Endothelial cell of umbilical vein (primary cell): Measurements from ENCODE around the gene SATB2. TPM values are rescaled to one million over a fixed set of nuclear protein-coding genes. Genes with fewer than 3 reads are reported as not detected.

Experiments
- BruUV-seq: library from RNA; stranded (reverse); fragments of 400-500 nt; replicated peaks from 2 replicates; lab custom pipeline; 2021; lab: Mats Ljungman, UMichigan
- CTCF ChIA-PET: fragments of 300-600, 350-600 bp; sonication (Branson Sonifier 250); formaldehyde crosslinking; loops from one replicate; lab custom pipeline; 2021; ENCODE audit warnings: antibody characterized with exemption, inconsistent platforms; lab: Charles Lee
- POLR2A ChIA-PET: fragments of 300-600, 350-600 bp; sonication (Branson Sonifier 250); formaldehyde crosslinking; loops from one replicate; lab custom pipeline; 2021; ENCODE audit warnings: antibody characterized with exemption, inconsistent platforms; lab: Charles Lee
- DNase-seq: peaks from one replicate; pipeline ENCODE4 v3.0.0-alpha.2; 2011; ENCODE audit warnings: low read depth, low spot score
- FAIRE-seq: peaks from 2 replicates; lab custom pipeline; 2011; peaks lifted over from hg19 to GRCh38; lab: Jason Lieb, UNC
- H2AFZ ChIP-seq: 2 replicates; pipeline ENCODE4 v1.6.0; 2012; ENCODE audit warnings: low read depth, low read length, control low read depth, inconsistent platforms
- H3K27ac ChIP-seq: 2 replicates; pipeline ENCODE4 v1.5.1; 2011; ENCODE audit warnings: low read depth, mild to moderate bottlenecking, control low read depth, low read length, moderate library complexity; ENCODE audit not compliant: insufficient read depth
- H3K27me3 ChIP-seq, 2 experiments: 2 replicates each; pipeline versions ENCODE4 v1.6.0 to v1.6.1; 2011; ENCODE audit warnings: low read length in 2 of 2, mixed read lengths in 1 of 2; ENCODE audit not compliant: control insufficient read depth in 2 of 2, insufficient read depth in 2 of 2
- H3K36me3 ChIP-seq, 2 experiments: 2 replicates in 1 of 2; 3 replicates in 1 of 2; pipeline ENCODE4 v1.5.1; 2011; ENCODE audit warnings: low read length in 2 of 2, mild to moderate bottlenecking in 1 of 2, moderate library complexity in 1 of 2; ENCODE audit not compliant: control insufficient read depth in 2 of 2, insufficient read depth in 2 of 2; ENCODE audit errors: extremely low read depth in 1 of 2
- H3K4me1 ChIP-seq: 3 replicates; pipeline ENCODE4 v1.5.1; 2011; ENCODE audit warnings: mild to moderate bottlenecking, low read length; ENCODE audit not compliant: control insufficient read depth, insufficient read depth; ENCODE audit errors: extremely low read depth
- H3K4me2 ChIP-seq: 2 replicates; pipeline ENCODE4 v1.6.1; 2011; ENCODE audit warnings: low read length, control low read depth, mixed read lengths; ENCODE audit not compliant: insufficient read depth
- H3K4me3 ChIP-seq, 3 experiments: fragments of 200-600 bp in 1 of 3; sonication (generic), shearing (Covaris generic) in 1 of 3; replicated peaks in 1 of 3; 2 replicates each; pipeline ENCODE4 v1.5.1; 2011 to 2016; ENCODE audit warnings: control low read depth in 3 of 3, low read length in 3 of 3, mild to moderate bottlenecking in 2 of 3, inconsistent platforms in 1 of 3, low read depth in 1 of 3, moderate library complexity in 1 of 3; ENCODE audit not compliant: insufficient read depth in 1 of 3
- H3K79me2 ChIP-seq: 2 replicates; pipeline ENCODE4 v1.6.0; 2012; ENCODE audit warnings: low read length, inconsistent platforms; ENCODE audit not compliant: control insufficient read depth, insufficient read depth
- H3K9ac ChIP-seq: replicated peaks from 2 replicates; pipeline ENCODE3; 2011; ENCODE audit warnings: low read length, control low read depth; ENCODE audit not compliant: insufficient read depth; ENCODE audit errors: extremely low read depth
- H3K9me1 ChIP-seq: replicated peaks from 3 replicates; pipeline ENCODE4 v1.6.0; 2011; ENCODE audit warnings: mild to moderate bottlenecking, low read length; ENCODE audit not compliant: control insufficient read depth, insufficient read depth; ENCODE audit errors: extremely low read depth
- H3K9me3 ChIP-seq: replicated peaks from 2 replicates; pipeline ENCODE4 v1.5.1; 2012; ENCODE audit warnings: low read length, inconsistent platforms; ENCODE audit not compliant: control insufficient read depth, insufficient read depth
- H4K20me1 ChIP-seq: replicated peaks from 2 replicates; pipeline ENCODE3; 2011; ENCODE audit warnings: mild to moderate bottlenecking, low read length; ENCODE audit not compliant: control insufficient read depth, insufficient read depth; ENCODE audit errors: extremely low read depth
- EZH2 ChIP-seq: IDR thresholded peaks from 2 replicates; pipeline ENCODE4 v1.6.1; 2012; ENCODE audit warnings: borderline replicate concordance, low read depth, mild to moderate bottlenecking, moderate library complexity, low read length, inconsistent platforms; ENCODE audit not compliant: severe bottlenecking
- FOS ChIP-seq: IDR thresholded peaks from 2 replicates; pipeline ENCODE4 v1.6.1; 2011; ENCODE audit warnings: mild to moderate bottlenecking, low read length, moderate library complexity, borderline replicate concordance; ENCODE audit not compliant: insufficient read depth
- JUN ChIP-seq: IDR thresholded peaks from 2 replicates; pipeline ENCODE4 v1.6.1; 2011; ENCODE audit warnings: borderline replicate concordance, low read depth; ENCODE audit not compliant: insufficient read length, insufficient read depth
- POLR2A ChIP-seq: IDR thresholded peaks from 2 replicates; pipeline ENCODE4 v1.6.1; 2012; ENCODE audit warnings: low read depth, mild to moderate bottlenecking, control low read depth, low read length
- dilution Hi-C: fragments of 300-500 bp; cut with MboI; formaldehyde crosslinking; loops from one replicate; pipeline ENCODE4 v1.15.0; 2019; ENCODE audit warnings: low sequenced_read_pairs; ENCODE audit not compliant: extremely low pct_ligation_motif_present
- intact Hi-C: fragments of 100-400 bp; cut with micrococcal nuclease; formaldehyde crosslinking; loops from one replicate; pipeline ENCODE4 v1.10.0; 2022
- polyA plus RNA-seq, 4 experiments: library from polyadenylated mRNA; depleted of rRNA in 3 of 4; stranded (reverse) in 3 of 4; unstranded in 1 of 4; fragments of >200 nt; gene quantifications; 2 replicates each; pipeline versions ENCODE4 v1.2.1 to v1.2.3, GENCODE V29; 2011 to 2012; ENCODE audit warnings: missing spikeins in 1 of 4
- total RNA-seq: library from RNA; stranded (reverse); gene quantifications from 2 replicates; pipeline ENCODE4 v1.2.3, GENCODE V29; 2021
- TF ChIP-seq, protein P1 (sequence below): IDR thresholded peaks from 2 replicates; pipeline ENCODE4 v1.6.1; 2011; ENCODE audit not compliant: insufficient read depth, insufficient read length

SATB2 gene
- total and polyA plus RNA-seq, 2 donors (not counting 3 experiments of a cell fraction or from before 2014, with no cell fraction given), result 0.47 to 1.1 TPM

DNA sequence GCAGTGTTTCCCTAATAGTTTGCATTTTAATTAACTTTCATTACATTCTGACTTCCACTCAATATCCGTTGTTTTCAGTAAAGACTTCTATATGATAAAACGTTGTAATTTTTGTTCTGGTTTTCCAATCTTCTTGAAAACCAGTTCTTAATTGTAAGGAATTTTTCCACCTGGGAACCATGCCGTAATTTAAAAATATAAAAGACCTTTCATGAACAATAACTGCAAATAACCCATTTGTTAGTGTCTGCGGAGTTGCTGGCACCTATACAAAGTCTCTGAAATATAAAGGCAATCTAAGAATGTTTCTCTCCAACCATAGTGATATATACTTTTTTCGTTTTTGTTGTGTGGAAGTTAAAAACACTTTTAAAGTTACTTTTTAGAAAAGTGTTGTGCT lies 7.7 kb upstream of the SATB2 start:
- Histone ChIP-seq H3K9me1 (no peaks in the 10 kb centered on the region), H3K4me2 (no peak overlapping the region), H2AFZ (no peak overlapping the region), H4K20me1 (no peaks in the 10 kb centered on the region), H3K27ac (no peak overlapping the region), H3K9me3 (no peaks in the 10 kb centered on the region), H3K4me3 (no peak overlapping the region), H3K79me2 (no peaks in the 10 kb centered on the region), H3K4me1 (peaks cover 6% of the 10 kb centered on the region), H3K36me3 (no peaks in the 10 kb centered on the region), H3K9ac (no peak overlapping the region), H3K27me3 (peaks cover 87 to 100% of the 10 kb centered on the region in 2 experiments)
- CTCF ChIA-PET, result interaction anchor here (1.3 to 1.4 kb wide), 3 partner anchors 14 to 1151 kb away, joined by 3 to 10 read pairs (median 7); no protein-coding TSS in a partner anchor
- POLR2A ChIA-PET, result no interaction called here
- intact Hi-C loops (loop anchor here (5.0 to 10.0 kb wide), 2 partner anchors 1093 to 1661 kb away; partner anchors contain the start of gene PLCL1), dilution Hi-C loops (no loop called here)
- BruUV-seq, result no TSS peak
- DNase-seq (no peak), FAIRE-seq (no peak)
- TF ChIP-seq, protein P1, sequence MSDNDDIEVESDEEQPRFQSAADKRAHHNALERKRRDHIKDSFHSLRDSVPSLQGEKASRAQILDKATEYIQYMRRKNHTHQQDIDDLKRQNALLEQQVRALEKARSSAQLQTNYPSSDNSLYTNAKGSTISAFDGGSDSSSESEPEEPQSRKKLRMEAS, result no peak
- no peak for TF ChIP-seq JUN

DNA sequence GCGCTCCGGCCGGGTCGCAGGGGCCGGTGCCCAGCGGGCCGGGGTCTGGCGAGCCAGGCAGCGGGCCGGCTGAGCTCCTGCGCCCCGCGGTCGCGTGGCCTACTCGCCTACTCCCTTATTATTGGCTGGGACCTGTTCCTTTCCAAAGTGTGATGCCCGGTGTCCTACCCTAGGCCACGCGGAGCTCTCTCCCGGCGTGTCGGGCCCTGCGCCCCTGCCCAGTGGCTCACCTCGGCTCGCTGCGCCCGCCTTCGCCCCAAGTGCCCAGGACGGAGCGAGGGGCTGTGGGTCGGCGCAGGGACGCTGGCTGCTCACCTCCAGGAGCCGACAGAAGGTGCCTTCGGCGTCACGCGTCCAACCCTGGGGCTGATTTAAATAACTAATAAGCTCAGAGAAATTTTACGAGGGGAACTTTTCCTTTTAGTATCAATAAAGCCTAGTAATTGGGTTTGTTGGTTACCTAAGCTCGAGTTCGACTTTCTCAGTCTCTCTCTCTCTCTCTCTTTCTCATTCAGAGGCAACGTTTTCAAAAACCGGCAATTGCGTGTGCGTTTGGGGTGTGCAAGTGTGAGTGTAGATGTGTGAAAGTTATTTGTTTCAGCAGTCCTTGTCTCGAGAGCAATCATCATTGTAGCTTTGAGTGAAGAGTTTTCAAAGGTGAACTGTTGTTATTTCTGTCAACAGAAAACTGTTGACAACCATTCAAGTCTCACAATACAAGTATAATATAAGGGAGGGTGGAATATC lies 7.0 kb upstream of the SATB2 start:
- Histone ChIP-seq H3K4me2 (no peak overlapping the region), H3K4me1 (peaks cover 11% of the 10 kb centered on the region), H3K4me3 (no peak overlapping the region), H3K36me3 (no peaks in the 10 kb centered on the region), H3K9me1 (no peaks in the 10 kb centered on the region), H3K9me3 (no peaks in the 10 kb centered on the region), H2AFZ (no peak overlapping the region), H3K9ac (no peak overlapping the region), H3K79me2 (no peaks in the 10 kb centered on the region), H4K20me1 (no peaks in the 10 kb centered on the region), H3K27me3 (peaks cover 86 to 100% of the 10 kb centered on the region in 2 experiments), H3K27ac (no peak overlapping the region)
- CTCF ChIA-PET, result interaction anchor here (1.3 to 1.4 kb wide), 3 partner anchors 15 to 1150 kb away, joined by 3 to 10 read pairs (median 7); no protein-coding TSS in a partner anchor
- no peak for DNase-seq
- POLR2A ChIA-PET, result no interaction called here
- intact Hi-C loops, result loop anchor here (5.0 to 10.0 kb wide), 2 partner anchors 1092 to 1660 kb away; partner anchors contain the start of gene PLCL1
- TF ChIP-seq POLR2A (no peak), EZH2 (peak; percentile 98), FOS (no peak)
- dilution Hi-C loops, result no loop called here
- BruUV-seq, result no TSS peak
- no peak for FAIRE-seq
